T-helper 2 cell treated with Interferon-gamma antibody and Interleukin-4, amounts not matched to agents 5 μg/mL and 100 μg/mL, for 36 hours (primary cell): ENCODE results near the gene SMIM3.

Experiments
- DNase-seq: peaks from one replicate; pipeline ENCODE4 v3.0.0; 2021; ENCODE audit warnings: low spot score
- H3K27ac Mint-ChIP-seq: one replicate; pipeline ENCODE4 v1.8.0; 2021; ENCODE audit warnings: mild to moderate bottlenecking, mixed read lengths
- H3K27me3 Mint-ChIP-seq: one replicate; pipeline ENCODE4 v1.8.0; 2021; ENCODE audit warnings: low read depth, mixed read lengths
- H3K36me3 Mint-ChIP-seq: one replicate; pipeline ENCODE4 v1.8.0; 2021; ENCODE audit warnings: low read depth, mixed read lengths
- H3K4me1 Mint-ChIP-seq: one replicate; pipeline ENCODE4 v1.8.0; 2021; ENCODE audit warnings: low read depth, mixed read lengths
- H3K4me3 Mint-ChIP-seq: one replicate; pipeline ENCODE4 v1.8.0; 2022; ENCODE audit warnings: mild to moderate bottlenecking, moderate library complexity, mixed read lengths
- H3K9me3 Mint-ChIP-seq: one replicate; pipeline ENCODE4 v1.8.0; 2021; ENCODE audit warnings: mixed read lengths

The SMIM3 gene

GRCh38 chr5:150757087-150757649, 21.4 kb upstream of the SMIM3 start:
- DNase-seq = no peak
- Mint-ChIP-seq H3K36me3 (peaks cover 39% of the 10 kb centered on the region), H3K27ac (peak overlapping the region; percentile 32), H3K4me1 (peaks cover 23% of the 10 kb centered on the region), H3K27me3 (no peaks in the 10 kb centered on the region), H3K9me3 (no peaks in the 10 kb centered on the region), H3K4me3 (peak overlapping the region; percentile 66)

GRCh38 chr5:150758203-150758530, 20.4 kb upstream of the SMIM3 start:
- peaks cover 32% of the 10 kb centered on the region for H3K36me3 Mint-ChIP-seq
- no peaks in the 10 kb centered on the region for H3K9me3 Mint-ChIP-seq
- H3K27me3 Mint-ChIP-seq = no peaks in the 10 kb centered on the region
- no peak for DNase-seq
- H3K4me3 Mint-ChIP-seq = no peak overlapping the region
- no peak overlapping the region for H3K27ac Mint-ChIP-seq
- peaks cover 21% of the 10 kb centered on the region for H3K4me1 Mint-ChIP-seq

GRCh38 chr5:150758531-150759333, 19.8 kb upstream of the SMIM3 start, which contains the start of gene DCTN4:
Gene DCTN4 (minus strand): TSS chr5:150759017. CDS start chr5:150758993, 24 bp downstream.
- DNase-seq = peak; percentile 93
- Mint-ChIP-seq H3K36me3 (peaks cover 26% of the 10 kb centered on the region), H3K9me3 (no peaks in the 10 kb centered on the region), H3K4me1 (peaks cover 23% of the 10 kb centered on the region), H3K27ac (no peak within 1 kb of the TSS), H3K27me3 (no peaks in the 10 kb centered on the region), H3K4me3 (no peak within 1 kb of the TSS)

GRCh38 chr5:150759334-150759583, 19.3 kb upstream of the SMIM3 start:
- Mint-ChIP-seq H3K27ac (no peak overlapping the region), H3K4me1 (peaks cover 22% of the 10 kb centered on the region)

GRCh38 chr5:150762211-150762610, 16.3 kb upstream of the SMIM3 start:
- no peak for DNase-seq
- H3K4me1 Mint-ChIP-seq = peaks cover 17% of the 10 kb centered on the region
- peaks cover 2% of the 10 kb centered on the region for H3K36me3 Mint-ChIP-seq
- no peaks in the 10 kb centered on the region for H3K27me3 Mint-ChIP-seq
- peaks cover 8% of the 10 kb centered on the region for H3K9me3 Mint-ChIP-seq
- H3K27ac Mint-ChIP-seq = no peak overlapping the region
- H3K4me3 Mint-ChIP-seq = no peak overlapping the region

More at GRCh38 chr5:150759334-150759583, 19.3 kb upstream of the SMIM3 start:
- H3K9me3 Mint-ChIP-seq = no peaks in the 10 kb centered on the region
- no peak overlapping the region for H3K4me3 Mint-ChIP-seq
- H3K27me3 Mint-ChIP-seq = no peaks in the 10 kb centered on the region
- no peak for DNase-seq
- H3K36me3 Mint-ChIP-seq = peaks cover 21% of the 10 kb centered on the region

GRCh38 chr5:150763023-150763769, 15.4 kb upstream of the SMIM3 start:
- Mint-ChIP-seq H3K27ac (no peak overlapping the region), H3K9me3 (peaks cover 8% of the 10 kb centered on the region), H3K36me3 (no peaks in the 10 kb centered on the region), H3K27me3 (no peaks in the 10 kb centered on the region), H3K4me1 (peaks cover 12% of the 10 kb centered on the region), H3K4me3 (no peak overlapping the region)
- no peak for DNase-seq

GRCh38 chr5:150764530-150764929, 14.0 kb upstream of the SMIM3 start:
- no peak overlapping the region for H3K4me3 Mint-ChIP-seq
- no peak overlapping the region for H3K27ac Mint-ChIP-seq
- no peaks in the 10 kb centered on the region for H3K27me3 Mint-ChIP-seq
- H3K4me1 Mint-ChIP-seq = peaks cover 12% of the 10 kb centered on the region
- no peaks in the 10 kb centered on the region for H3K36me3 Mint-ChIP-seq
- DNase-seq = no peak
- peaks cover 8% of the 10 kb centered on the region for H3K9me3 Mint-ChIP-seq

GRCh38 chr5:150765011-150765798, 13.4 kb upstream of the SMIM3 start:
- no peak overlapping the region for H3K27ac Mint-ChIP-seq

GRCh38 chr5:150765799-150766169, 12.8 kb upstream of the SMIM3 start:
- H3K27ac Mint-ChIP-seq = no peak overlapping the region
- DNase-seq = no peak
- H3K4me3 Mint-ChIP-seq = no peak overlapping the region
- H3K36me3 Mint-ChIP-seq = peaks cover 3% of the 10 kb centered on the region
- no peaks in the 10 kb centered on the region for H3K27me3 Mint-ChIP-seq
- peaks cover 11% of the 10 kb centered on the region for H3K9me3 Mint-ChIP-seq
- peaks cover 18% of the 10 kb centered on the region for H3K4me1 Mint-ChIP-seq

More at GRCh38 chr5:150765011-150765798, 13.4 kb upstream of the SMIM3 start:
- DNase-seq = no peak
- H3K9me3 Mint-ChIP-seq = peaks cover 8% of the 10 kb centered on the region
- H3K27me3 Mint-ChIP-seq = no peaks in the 10 kb centered on the region
- H3K4me3 Mint-ChIP-seq = no peak overlapping the region
- H3K36me3 Mint-ChIP-seq = no peaks in the 10 kb centered on the region
- H3K4me1 Mint-ChIP-seq = peaks cover 14% of the 10 kb centered on the region

- Mint-ChIP-seq H3K4me3 (no peak overlapping the region), H3K27me3 (no peaks in the 10 kb centered on the region), H3K4me1 (peaks cover 23% of the 10 kb centered on the region), H3K27ac (no peak overlapping the region), H3K36me3 (peaks cover 4% of the 10 kb centered on the region), H3K9me3 (peaks cover 16% of the 10 kb centered on the region)
- DNase-seq = no peak
Measured at GRCh38 chr5:150766251-150766650, 12.3 kb upstream of the SMIM3 start.

GRCh38 chr5:150771034-150771795, 7.3 kb upstream of the SMIM3 start:
- Mint-ChIP-seq H3K4me3 (peak overlapping the region; percentile 32), H3K27ac (peak overlapping the region; percentile 64), H3K27me3 (no peaks in the 10 kb centered on the region), H3K36me3 (peaks cover 11% of the 10 kb centered on the region), H3K9me3 (peaks cover 16% of the 10 kb centered on the region), H3K4me1 (peaks cover 34% of the 10 kb centered on the region)
- no peak for DNase-seq

- Mint-ChIP-seq H3K4me3 (peak overlapping the region; percentile 43), H3K4me1 (peaks cover 36% of the 10 kb centered on the region), H3K27ac (no peak overlapping the region), H3K9me3 (peaks cover 16% of the 10 kb centered on the region), H3K36me3 (peaks cover 12% of the 10 kb centered on the region), H3K27me3 (no peaks in the 10 kb centered on the region)
- DNase-seq = no peak
Measured at GRCh38 chr5:150774145-150774544, 4.4 kb upstream of the SMIM3 start.

GRCh38 chr5:150777685-150778084, 872 bp upstream of the SMIM3 start:
- no peak for DNase-seq
- H3K36me3 Mint-ChIP-seq = peaks cover 23% of the 10 kb centered on the region
- no peaks in the 10 kb centered on the region for H3K27me3 Mint-ChIP-seq
- no peaks in the 10 kb centered on the region for H3K9me3 Mint-ChIP-seq
- H3K27ac Mint-ChIP-seq = no peak overlapping the region
- peak overlapping the region; percentile 100 for H3K4me3 Mint-ChIP-seq
- H3K4me1 Mint-ChIP-seq = peaks cover 53% of the 10 kb centered on the region
